Natural killer cell (primary cell): Measurements from ENCODE around the gene VEGFA. TPM values are rescaled to one million over a fixed set of nuclear protein-coding genes. Genes with fewer than 3 reads are reported as not detected.

Experiments used
- ATAC-seq, 3 donors: fragments of 150-1000 bp in 2 of 3; fragments of 200-7000 bp in 1 of 3; cut with Tn5 transposase; 1 replicate in 1 of 3; 2 replicates in 2 of 3; pipeline ENCODE4 v1.10.0; 2021; ENCODE audit warnings: mild to moderate bottlenecking in 2 of 3, moderate library complexity in 2 of 3
- DNase-seq, 2 donors: peaks; one replicate each; pipeline versions ENCODE4 v3.0.0 to v3.0.0-alpha.2; 2013 to 2021; ENCODE audit warnings: mixed read lengths in 1 of 2
- H3K27ac ChIP-seq: one replicate; pipeline ENCODE4 v1.5.1; 2013; ENCODE audit warnings: mild to moderate bottlenecking, low read length
- H3K27me3 ChIP-seq: one replicate; pipeline ENCODE4 v1.6.1; 2013; ENCODE audit warnings: low read length; ENCODE audit not compliant: control insufficient read depth, insufficient read depth
- H3K36me3 ChIP-seq: one replicate; pipeline ENCODE4 v1.6.1; 2013; ENCODE audit warnings: low read length; ENCODE audit not compliant: control insufficient read depth, insufficient read depth
- H3K4me1 ChIP-seq: one replicate; pipeline ENCODE4 v1.6.1; 2013; ENCODE audit warnings: low read length; ENCODE audit not compliant: control insufficient read depth, insufficient read depth
- H3K4me3 ChIP-seq: one replicate; pipeline ENCODE4 v1.5.1; 2013; ENCODE audit warnings: low read length
- H3K9me3 ChIP-seq: one replicate; pipeline ENCODE4 v1.6.1; 2013; ENCODE audit warnings: low read length; ENCODE audit not compliant: control insufficient read depth, insufficient read depth
- H3K27ac Mint-ChIP-seq, 2 donors: one replicate each; pipeline ENCODE4 v1.8.0; 2022; ENCODE audit warnings: mild to moderate bottlenecking in 2 of 2, mixed read lengths in 2 of 2, moderate library complexity in 1 of 2
- H3K27me3 Mint-ChIP-seq, 2 donors: one replicate each; pipeline ENCODE4 v1.8.0; 2022; ENCODE audit warnings: low read depth in 2 of 2, mixed read lengths in 2 of 2
- H3K36me3 Mint-ChIP-seq: one replicate; pipeline ENCODE4 v1.8.0; 2022; ENCODE audit warnings: mixed read lengths
- H3K4me1 Mint-ChIP-seq, 2 donors: one replicate each; pipeline ENCODE4 v1.8.0; 2022; ENCODE audit warnings: mixed read lengths in 2 of 2
- H3K4me3 Mint-ChIP-seq: one replicate; pipeline ENCODE4 v1.8.0; 2022; ENCODE audit warnings: mild to moderate bottlenecking, moderate library complexity, mixed read lengths
- H3K9me3 Mint-ChIP-seq, 2 donors: one replicate each; pipeline ENCODE4 v1.8.0; 2022; ENCODE audit warnings: mixed read lengths in 2 of 2
- CTCF ChIP-seq: fragments of 200-600 bp; IDR thresholded peaks from one replicate; pipeline ENCODE4 v1.8.0; 2022; ENCODE audit warnings: antibody characterized with exemption
- WGBS: methylation state at CpG from one replicate; pipeline ENCODE4 v1.1.7; 2013; ENCODE audit warnings: missing lambda C conversion rate; ENCODE audit not compliant: insufficient coverage; 5-methylcytosine and 5-hydroxymethylcytosine counted together
- intact Hi-C: fragments of 100-400 bp; cut with micrococcal nuclease; formaldehyde crosslinking; loops from one replicate; pipeline ENCODE4 v1.14.2; 2022
- total RNA-seq, 4 donors: library from RNA; stranded (reverse); fragments of 120-200 nt in 1 of 4; gene quantifications; one replicate each; pipeline versions ENCODE4 v1.2.3 to v1.2.4, GENCODE V29; 2013 to 2022

VEGFA gene
- total RNA-seq, 3 donors from 2014 or later (not counting 1 experiment from before 2014, with no cell fraction given), result 3.6 to 27.5 (median 3.7) TPM

GRCh38 chr6:43801495-43802181 is 31.6 kb downstream of the VEGFA start:
- no peak overlapping the region for H3K27ac ChIP-seq
- Mint-ChIP-seq H3K9me3 (no peaks in the 10 kb centered on the region), H3K4me3 (no peak overlapping the region), H3K36me3 (no peaks in the 10 kb centered on the region), H3K27me3 (no peaks in the 10 kb centered on the region), H3K27ac (no peak overlapping the region), H3K4me1 (peaks cover 0 to 15% of the 10 kb centered on the region in 2 donors)
- ATAC-seq (no peak), DNase-seq (no peak)
- 92% methylated on average over 14 of the region's 16 CpGs for WGBS
- H3K36me3 ChIP-seq, result no peaks in the 10 kb centered on the region
- H3K4me3 ChIP-seq, result no peak overlapping the region
- TF ChIP-seq CTCF, result no peak
- no peaks in the 10 kb centered on the region for H3K27me3 ChIP-seq
- H3K4me1 ChIP-seq, result peaks cover 18% of the 10 kb centered on the region
- H3K9me3 ChIP-seq, result no peaks in the 10 kb centered on the region
- intact Hi-C loops, result no loop called here

GRCh38 chr6:43803055-43803782 is 33.2 kb downstream of the VEGFA start:
- Histone ChIP-seq H3K27me3 (no peaks in the 10 kb centered on the region), H3K27ac (no peak overlapping the region)
- no peak overlapping the region for H3K27ac Mint-ChIP-seq

GRCh38 chr6:43803783-43804549 is 34.0 kb downstream of the VEGFA start:
- WGBS, result 93% methylated on average over 2 of the region's 2 CpGs
- no peak overlapping the region for H3K27ac Mint-ChIP-seq
- no peak overlapping the region for H3K4me3 Mint-ChIP-seq
- no peaks in the 10 kb centered on the region for H3K27me3 Mint-ChIP-seq
- ATAC-seq, result peak in 2 of 3 donors; percentile 18 to 46
- Histone ChIP-seq H3K36me3 (no peaks in the 10 kb centered on the region), H3K27ac (no peak overlapping the region), H3K27me3 (no peaks in the 10 kb centered on the region), H3K9me3 (no peaks in the 10 kb centered on the region), H3K4me3 (no peak overlapping the region), H3K4me1 (peaks cover 18% of the 10 kb centered on the region)
- TF ChIP-seq CTCF, result no peak
- no peaks in the 10 kb centered on the region for H3K36me3 Mint-ChIP-seq
- no peak for DNase-seq
- no peaks in the 10 kb centered on the region for H3K9me3 Mint-ChIP-seq
- intact Hi-C loops, result no loop called here
- peaks cover 15 to 16% of the 10 kb centered on the region in 2 donors for H3K4me1 Mint-ChIP-seq

More at GRCh38 chr6:43803055-43803782, 33.2 kb downstream of the VEGFA start:
- WGBS, result 74% methylated on average over 5 of the region's 6 CpGs
- Histone ChIP-seq H3K36me3 (no peaks in the 10 kb centered on the region), H3K9me3 (no peaks in the 10 kb centered on the region), H3K4me3 (no peak overlapping the region), H3K4me1 (peaks cover 22% of the 10 kb centered on the region)
- no peaks in the 10 kb centered on the region for H3K36me3 Mint-ChIP-seq
- no peaks in the 10 kb centered on the region for H3K9me3 Mint-ChIP-seq
- ATAC-seq, result no peak
- intact Hi-C loops, result no loop called here
- DNase-seq, result no peak
- no peak overlapping the region for H3K4me3 Mint-ChIP-seq
- H3K4me1 Mint-ChIP-seq, result peaks cover 13 to 20% of the 10 kb centered on the region in 2 donors
- no peak for TF ChIP-seq CTCF
- H3K27me3 Mint-ChIP-seq, result no peaks in the 10 kb centered on the region
